K562 (cell line): ENCODE data around the gene PTPRU. TPM values are rescaled to one million over a fixed set of nuclear protein-coding genes. Genes with fewer than 3 reads are reported as not detected.

ENCODE experiments used
- ATAC-seq: fragments of 200-7000 bp; cut with Tn5 transposase; 3 replicates; pipeline ENCODE4 v1.9.1; 2020; ENCODE audit warnings: moderate library complexity
- BruUV-seq: library from RNA; stranded (reverse); fragments of 400-500 nt; replicated peaks from 2 replicates; lab custom pipeline; 2021; lab: Mats Ljungman, UMichigan
- CTCF ChIA-PET: fragments of 300-600 bp; formaldehyde crosslinking; extraction: SDS; loops from one replicate; lab custom pipeline; 2021; ENCODE audit warnings: low intra/inter-chr PET ratio; lab: Yijun Ruan, JAX
- POLR2A ChIA-PET: fragments of 300-600, 350-650 bp; sonication (Branson Sonifier 250); formaldehyde crosslinking; extraction: SDS; loops from one replicate; lab custom pipeline; 2021; ENCODE audit warnings: antibody characterized with exemption, inconsistent platforms; lab: Yijun Ruan, JAX
- DNase-seq, 4 experiments: peaks; one replicate each; pipeline versions ENCODE4 v3.0.0 to v3.0.0-alpha.2; 2011 to 2018; ENCODE audit warnings: low spot score in 3 of 4, mixed read lengths in 3 of 4; ENCODE audit errors: extremely low read depth in 1 of 4
- FAIRE-seq: peaks from 2 replicates; lab custom pipeline; 2011; peaks lifted over from hg19 to GRCh38; lab: Jason Lieb, UNC
- H2AFZ ChIP-seq: 2 replicates; pipeline ENCODE4 v1.6.0; 2011; ENCODE audit warnings: low read depth, low read length, control low read depth, inconsistent platforms
- H3K27ac ChIP-seq: fragments of 200-600 bp; 3 replicates; pipeline ENCODE4 v1.8.0; 2011; ENCODE audit warnings: low read depth, mild to moderate bottlenecking, control low read depth, inconsistent platforms, low read length, moderate library complexity, mixed read lengths; ENCODE audit errors: extremely low read depth
- H3K27me3 ChIP-seq, 2 experiments: fragments of 300-600 bp in 1 of 2; 2 replicates in 1 of 2; 3 replicates in 1 of 2; pipeline versions ENCODE4 v1.6.0 to v1.8.0; 2011; ENCODE audit warnings: inconsistent platforms in 2 of 2, low read length in 2 of 2, mild to moderate bottlenecking in 1 of 2, mixed read lengths in 1 of 2, moderate library complexity in 1 of 2; ENCODE audit not compliant: control insufficient read depth in 2 of 2, insufficient read depth in 2 of 2
- H3K36me3 ChIP-seq: fragments of 300-600 bp; 3 replicates; pipeline ENCODE4 v1.8.0; 2011; ENCODE audit warnings: mild to moderate bottlenecking, low read length, inconsistent platforms; ENCODE audit not compliant: control insufficient read depth, insufficient read depth
- H3K4me1 ChIP-seq, 2 experiments: fragments of 200-600 bp in 1 of 2; replicated peaks in 1 of 2; 2 replicates in 1 of 2; 3 replicates in 1 of 2; pipeline versions ENCODE4 v1.5.1 to v1.8.0; 2011; ENCODE audit warnings: inconsistent platforms in 2 of 2, low read length in 2 of 2, mild to moderate bottlenecking in 1 of 2, mixed read lengths in 1 of 2, moderate library complexity in 1 of 2; ENCODE audit not compliant: control insufficient read depth in 2 of 2, insufficient read depth in 2 of 2
- H3K4me2 ChIP-seq: 2 replicates; pipeline ENCODE4 v1.6.1; 2011; ENCODE audit warnings: low read length, control low read depth, inconsistent platforms, mixed read lengths; ENCODE audit not compliant: insufficient read depth
- H3K4me3 ChIP-seq: fragments of 200-600 bp; sonication (generic), shearing (Covaris generic); 2 replicates; pipeline ENCODE4 v1.5.1; 2016; ENCODE audit warnings: control low read depth, inconsistent platforms
- H3K79me2 ChIP-seq: fragments of 200-600 bp; 3 replicates; pipeline ENCODE4 v1.8.0; 2011; ENCODE audit warnings: low read length, inconsistent platforms; ENCODE audit not compliant: control insufficient read depth, insufficient read depth
- H3K9ac ChIP-seq, 2 experiments: 2 replicates each; pipeline versions ENCODE4 v1.6.0 to v1.6.1; 2011; ENCODE audit warnings: low read depth in 2 of 2, low read length in 2 of 2, control low read depth in 1 of 2, inconsistent platforms in 1 of 2, mild to moderate bottlenecking in 1 of 2, mixed read lengths in 1 of 2; ENCODE audit not compliant: insufficient read depth in 1 of 2
- H3K9me1 ChIP-seq: one replicate; pipeline ENCODE4 v1.6.0; 2011; ENCODE audit warnings: inconsistent platforms, mild to moderate bottlenecking, low read length, moderate library complexity; ENCODE audit not compliant: control insufficient read depth, insufficient read depth
- H3K9me3 ChIP-seq: replicated peaks from 2 replicates; pipeline ENCODE4 v1.5.1; 2011; ENCODE audit warnings: low read depth, low read length, inconsistent platforms; ENCODE audit not compliant: control insufficient read depth, insufficient read depth
- H4K20me1 ChIP-seq: replicated peaks from 2 replicates; pipeline ENCODE4 v1.6.1; 2011; ENCODE audit warnings: low read length, inconsistent platforms, mixed read lengths; ENCODE audit not compliant: control insufficient read depth, insufficient read depth
- ARHGAP35 ChIP-seq: fragments of 450-650 bp; IDR thresholded peaks from 2 replicates; pipeline ENCODE4 v1.6.1; 2018; ENCODE audit not compliant: partially characterized antibody
- BRF2 ChIP-seq: IDR thresholded peaks from 3 replicates; pipeline ENCODE4 v1.6.1; 2011; ENCODE audit warnings: borderline replicate concordance, mild to moderate bottlenecking; ENCODE audit not compliant: insufficient read length, insufficient read depth
- CBFA2T3 ChIP-seq: fragments of 450-650 bp; IDR thresholded peaks from 2 replicates; pipeline ENCODE4 v1.6.1; 2017
- CCAR2 ChIP-seq: fragments of 200-400 bp; formaldehyde crosslinking; IDR thresholded peaks from 2 replicates; pipeline ENCODE4 v1.6.1; 2017; ENCODE audit warnings: mild to moderate bottlenecking, low read depth, low read length
- EHMT2 ChIP-seq: fragments of 450-650 bp; IDR thresholded peaks from 2 replicates; pipeline ENCODE4 v1.6.1; 2018; ENCODE audit warnings: antibody characterized with exemption
- GABPB1 ChIP-seq: sonication (generic); formaldehyde crosslinking; IDR thresholded peaks from 2 replicates; pipeline ENCODE4 v1.8.0; 2022; ENCODE audit warnings: mild to moderate bottlenecking, missing genetic modification reagents
- HOXB6 ChIP-seq: fragments of 250-450 bp; sonication (Bioruptor Pico); IDR thresholded peaks from 2 replicates; pipeline ENCODE4 v1.5.1; 2022; ENCODE audit warnings: mild to moderate bottlenecking, borderline replicate concordance
- MXI1 ChIP-seq: IDR thresholded peaks from 2 replicates; pipeline ENCODE4 v1.6.1; 2011; ENCODE audit warnings: low read depth, mild to moderate bottlenecking, improper control_type of control experiment, low read length
- NBN ChIP-seq: fragments of 450-650 bp; IDR thresholded peaks from 2 replicates; pipeline ENCODE4 v1.6.1; 2016; ENCODE audit warnings: low read depth, mild to moderate bottlenecking
- OTX1 ChIP-seq: fragments of 450-650 bp; formaldehyde crosslinking; IDR thresholded peaks from 2 replicates; pipeline ENCODE4 v1.4.0; 2022; ENCODE audit warnings: mild to moderate bottlenecking
- SIRT6 ChIP-seq: IDR thresholded peaks from one replicate; pipeline ENCODE4 v1.6.1; 2012; ENCODE audit warnings: low read depth, mild to moderate bottlenecking, control low read depth, inconsistent platforms, low read length, moderate library complexity
- STAT5A ChIP-seq: IDR thresholded peaks from 2 replicates; pipeline ENCODE4 v1.6.1; 2012; ENCODE audit warnings: low read length, inconsistent platforms, borderline replicate concordance
- TEAD2 ChIP-seq: fragments of 450-650 bp; IDR thresholded peaks from 2 replicates; pipeline ENCODE4 v1.6.1; 2016; ENCODE audit warnings: missing genetic modification characterization, control low read depth, missing compliant biosample characterization
- THRB ChIP-seq: fragments of 450-650 bp; formaldehyde crosslinking; conservative IDR thresholded peaks from 2 replicates; pipeline ENCODE4 v1.4.0; 2022; ENCODE audit warnings: mild to moderate bottlenecking, missing genetic modification characterization
- ZBTB2 ChIP-seq: fragments of 450-650 bp; IDR thresholded peaks from 2 replicates; pipeline ENCODE4 v1.6.1; 2016; ENCODE audit warnings: antibody characterized with exemption
- ZKSCAN8 ChIP-seq: fragments of 200-800 bp; sonication (Bioruptor generic); IDR thresholded peaks from 2 replicates; pipeline ENCODE4 v1.6.1; 2016; ENCODE audit warnings: missing genetic modification characterization, missing compliant biosample characterization
- ZNF561 ChIP-seq: fragments of 450-650 bp; formaldehyde crosslinking; conservative IDR thresholded peaks from 2 replicates; pipeline ENCODE4 v1.4.0; 2020; ENCODE audit warnings: mild to moderate bottlenecking, moderate library complexity
- WGBS: fragments of 100-300 bp; shearing (Covaris generic); methylation state at CpG from one replicate; pipeline ENCODE4 v1.1.6; 2016; ENCODE audit warnings: low coverage, mixed read lengths; ENCODE audit not compliant: insufficient coverage; ENCODE audit errors: missing lambda C conversion rate; 5-methylcytosine and 5-hydroxymethylcytosine counted together
- in situ Hi-C: fragments of 300-500 bp; cut with MboI; formaldehyde crosslinking; loops from 4 replicates; pipeline ENCODE4 v1.15.0; 2018; ENCODE audit warnings: inconsistent platforms, mixed read lengths
- intact Hi-C: fragments of 100-400 bp; cut with micrococcal nuclease; formaldehyde crosslinking; loops from 2 replicates; pipeline ENCODE4 v1.14.2; 2022
- polyA plus RNA-seq, 8 experiments: library from polyadenylated mRNA; depleted of rRNA in 4 of 8; stranded (reverse) in 5 of 8; unstranded in 3 of 8; fragments of >200 nt; fragmentation: Nextera tagmentation in 2 of 8; fragmentation: Illumina TruSeq in 1 of 8; extraction: Ambion mirVana in 2 of 8; extraction: Trizol in 1 of 8; gene quantifications; 2 replicates each; pipeline versions ENCODE4 v1.2.1 to v1.2.3, GENCODE V29; 2011 to 2014; ENCODE audit warnings: inconsistent platforms in 1 of 8, missing spikeins in 1 of 8
- total RNA-seq, 7 experiments: library from RNA; depleted of rRNA in 6 of 7; stranded (reverse); fragments of >200 nt in 6 of 7; fragmentation: Illumina TruSeq in 2 of 7; extraction: Trizol in 2 of 7; gene quantifications; 2 replicates each; pipeline versions ENCODE4 v1.2.1 to v1.2.3, GENCODE V29; 2011 to 2021; ENCODE audit warnings: low replicate concordance in 1 of 7
- TF ChIP-seq, protein P1 (sequence below): IDR thresholded peaks from 2 replicates; pipeline ENCODE4 v1.6.1; 2016; ENCODE audit warnings: missing genetic modification characterization, missing compliant biosample characterization
- TF ChIP-seq, protein P2 (sequence below): sonication (generic); formaldehyde crosslinking; IDR thresholded peaks from 2 replicates; pipeline ENCODE4 v1.5.0; 2020; ENCODE audit warnings: missing genetic modification reagents

PTPRU gene
- total and polyA plus RNA-seq, 9 of the 15 experiments (the other 6 are each of a cell fraction or from before 2014, with no cell fraction given), result 0.01 to 2.9 (median 1.0) TPM

DNA sequence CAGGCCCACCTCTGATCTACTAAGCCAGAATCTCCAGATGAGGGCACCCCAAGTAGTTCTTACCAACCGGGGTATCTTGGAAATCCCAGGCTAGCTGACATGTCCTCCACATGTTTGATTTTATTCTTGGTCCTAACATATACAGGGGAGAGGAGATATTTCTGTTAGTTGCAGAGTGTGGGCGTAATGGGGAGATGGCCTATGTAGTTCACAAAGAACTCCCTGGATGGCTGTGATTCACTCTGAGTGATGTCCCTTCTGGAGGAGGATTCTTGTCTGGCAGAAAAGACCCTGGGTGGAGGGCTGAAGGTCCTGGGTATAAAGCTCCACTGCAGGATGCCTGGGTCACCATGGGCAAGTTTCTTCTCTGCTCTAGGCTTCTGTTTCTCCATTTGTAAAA, 18.7 kb upstream of the PTPRU start:
- H2AFZ ChIP-seq, result no peak overlapping the region
- in situ Hi-C loops, result no loop called here
- ATAC-seq (no peak), FAIRE-seq (no peak), DNase-seq (no peak)
- no peak overlapping the region for H3K9ac ChIP-seq
- no peaks in the 10 kb centered on the region for H3K27me3 ChIP-seq
- no peak overlapping the region for H3K4me2 ChIP-seq
- BruUV-seq, result no TSS peak
- ChIA-PET POLR2A (interaction anchor here (0.9 to 4.7 kb wide), 4 partner anchors 10 to 15 kb away, joined by 3 to 18 read pairs (median 5); partner anchors contain the start of gene MECR), CTCF (no interaction called here)
- H3K27ac ChIP-seq, result no peak overlapping the region
- intact Hi-C loops, result no loop called here
- H3K9me1 ChIP-seq, result no peaks in the 10 kb centered on the region
- peaks cover 81% of the 10 kb centered on the region for H3K36me3 ChIP-seq
- H3K79me2 ChIP-seq, result peaks cover 3% of the 10 kb centered on the region; the same call in 1 of the 3 replicates
- 100% methylated on average over 2 of the region's 2 CpGs for WGBS
- no peak overlapping the region for H3K4me3 ChIP-seq
- no peaks in the 10 kb centered on the region for H3K4me1 ChIP-seq
- H4K20me1 ChIP-seq, result no peaks in the 10 kb centered on the region
- no peaks in the 10 kb centered on the region for H3K9me3 ChIP-seq
- TF ChIP-seq STAT5A, result no peak
- TF ChIP-seq EHMT2, result no peak
- no peak for TF ChIP-seq ARHGAP35
- TF ChIP-seq MXI1, result no peak
- no peak for TF ChIP-seq CCAR2
- TF ChIP-seq, protein P1, sequence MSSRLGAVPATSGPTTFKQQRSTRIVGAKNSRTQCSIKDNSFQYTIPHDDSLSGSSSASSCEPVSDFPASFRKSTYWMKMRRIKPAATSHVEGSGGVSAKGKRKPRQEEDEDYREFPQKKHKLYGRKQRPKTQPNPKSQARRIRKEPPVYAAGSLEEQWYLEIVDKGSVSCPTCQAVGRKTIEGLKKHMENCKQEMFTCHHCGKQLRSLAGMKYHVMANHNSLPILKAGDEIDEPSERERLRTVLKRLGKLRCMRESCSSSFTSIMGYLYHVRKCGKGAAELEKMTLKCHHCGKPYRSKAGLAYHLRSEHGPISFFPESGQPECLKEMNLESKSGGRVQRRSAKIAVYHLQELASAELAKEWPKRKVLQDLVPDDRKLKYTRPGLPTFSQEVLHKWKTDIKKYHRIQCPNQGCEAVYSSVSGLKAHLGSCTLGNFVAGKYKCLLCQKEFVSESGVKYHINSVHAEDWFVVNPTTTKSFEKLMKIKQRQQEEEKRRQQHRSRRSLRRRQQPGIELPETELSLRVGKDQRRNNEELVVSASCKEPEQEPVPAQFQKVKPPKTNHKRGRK, result no peak
- TF ChIP-seq ZKSCAN8 (CRISPR knock-in tag), result no peak
- TF ChIP-seq GABPB1 (CRISPR knock-in tag), result no peak
- no peak for TF ChIP-seq CBFA2T3
- no peak for TF ChIP-seq TEAD2 (tag)
- TF ChIP-seq THRB (CRISPR knock-in tag), result no peak
- no peak for TF ChIP-seq ZBTB2
- TF ChIP-seq ZNF561 (CRISPR knock-in tag), result no peak
- no peak for TF ChIP-seq OTX1
- no peak for TF ChIP-seq BRF2
- TF ChIP-seq SIRT6, result no peak
- TF ChIP-seq, protein P2, sequence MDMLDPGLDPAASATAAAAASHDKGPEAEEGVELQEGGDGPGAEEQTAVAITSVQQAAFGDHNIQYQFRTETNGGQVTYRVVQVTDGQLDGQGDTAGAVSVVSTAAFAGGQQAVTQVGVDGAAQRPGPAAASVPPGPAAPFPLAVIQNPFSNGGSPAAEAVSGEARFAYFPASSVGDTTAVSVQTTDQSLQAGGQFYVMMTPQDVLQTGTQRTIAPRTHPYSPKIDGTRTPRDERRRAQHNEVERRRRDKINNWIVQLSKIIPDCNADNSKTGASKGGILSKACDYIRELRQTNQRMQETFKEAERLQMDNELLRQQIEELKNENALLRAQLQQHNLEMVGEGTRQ (CRISPR knock-in tag), result no peak
- no peak for TF ChIP-seq NBN
- no peak for TF ChIP-seq HOXB6 (CRISPR knock-in tag)
